Brain microvascular endothelial cell (primary cell): ENCODE results near the gene ABCG5.

ENCODE experiments used
- DNase-seq: peaks from one replicate; pipeline ENCODE4 v3.0.0-alpha.2; 2020
- H3K27ac ChIP-seq: fragments of 250-450 bp; sonication (Bioruptor Pico); 2 replicates; pipeline ENCODE4 v1.5.1; 2020; ENCODE audit warnings: mild to moderate bottlenecking, moderate library complexity
- H3K27me3 ChIP-seq: fragments of 250-450 bp; sonication (Bioruptor Pico); replicated peaks from 2 replicates; pipeline ENCODE4 v1.5.1; 2020; ENCODE audit warnings: mild to moderate bottlenecking
- H3K36me3 ChIP-seq: fragments of 250-450 bp; sonication (Bioruptor Pico); replicated peaks from 2 replicates; pipeline ENCODE4 v1.5.1; 2020; ENCODE audit warnings: mild to moderate bottlenecking
- H3K4me3 ChIP-seq: 2 replicates; pipeline ENCODE4 v1.5.1; 2011; ENCODE audit warnings: low read depth, mild to moderate bottlenecking, control low read depth, low read length, moderate library complexity
- CTCF ChIP-seq: IDR thresholded peaks from 2 replicates; pipeline ENCODE4 v1.5.1; 2011; ENCODE audit warnings: low read depth, mild to moderate bottlenecking, moderate library complexity, low read length, control low read depth, inconsistent platforms; ENCODE audit errors: missing control alignments
- in situ Hi-C: cut with HindIII; loops from 2 replicates; pipeline ENCODE4 v1.10.0; 2017; ENCODE audit warnings: low sequenced_read_pairs, low pct_ligation_motif_present

ABCG5 gene

DNA sequence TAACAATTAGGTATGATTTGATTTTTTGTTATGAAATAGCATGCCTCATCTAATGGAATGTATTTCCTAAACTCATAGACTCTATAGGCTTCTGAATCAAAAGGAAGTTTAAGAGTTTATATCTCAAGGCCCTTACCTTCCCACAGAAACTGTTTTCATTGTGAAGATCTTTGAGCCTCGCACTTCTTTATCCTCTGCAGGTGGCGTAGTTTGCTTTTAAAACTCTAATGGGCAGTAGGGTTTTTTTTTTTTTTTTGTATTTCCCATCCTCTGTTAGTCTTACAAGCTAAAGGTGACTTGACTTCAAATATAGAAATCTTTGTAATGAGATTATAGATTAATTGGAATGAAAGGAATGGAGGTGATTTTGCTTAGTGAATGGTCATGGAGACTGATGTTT lies 36.5 kb downstream of the ABCG5 start:
- no peak for DNase-seq
- in situ Hi-C loops, result no loop called here
- H3K27me3 ChIP-seq, result no peaks in the 10 kb centered on the region
- no peaks in the 10 kb centered on the region for H3K36me3 ChIP-seq
- H3K27ac ChIP-seq, result no peak overlapping the region
- TF ChIP-seq CTCF, result no peak
- H3K4me3 ChIP-seq, result no peak overlapping the region

- in situ Hi-C loops, result no loop called here
- no peak for DNase-seq
- H3K36me3 ChIP-seq, result no peaks in the 10 kb centered on the region
- no peak overlapping the region for H3K4me3 ChIP-seq
- H3K27me3 ChIP-seq, result no peaks in the 10 kb centered on the region
- TF ChIP-seq CTCF, result no peak
- no peak overlapping the region for H3K27ac ChIP-seq
Observed at GRCh38 chr2:43800894-43801293, 37.7 kb downstream of the ABCG5 start.

DNA sequence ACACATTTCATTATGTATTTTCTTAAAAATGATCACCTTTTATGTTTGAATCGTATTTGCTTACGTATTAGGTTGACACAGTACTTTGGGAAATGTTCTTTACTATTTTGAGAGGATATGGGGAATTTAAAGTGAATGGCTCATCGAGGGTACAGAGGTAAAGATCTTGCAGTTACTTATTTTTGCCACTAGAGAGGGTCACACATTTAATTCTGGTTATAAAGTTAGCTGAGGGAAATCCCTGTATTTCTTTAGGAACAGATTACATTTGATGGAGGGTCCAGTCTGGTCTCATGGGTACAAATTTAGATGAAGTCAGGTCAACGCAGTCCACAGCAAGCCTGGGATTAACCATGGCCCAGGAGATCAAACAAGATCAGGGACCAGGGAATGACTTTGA lies 40.3 kb downstream of the ABCG5 start:
- H3K27me3 ChIP-seq, result no peaks in the 10 kb centered on the region
- H3K36me3 ChIP-seq, result no peaks in the 10 kb centered on the region
- no peak for TF ChIP-seq CTCF
- no peak overlapping the region for H3K27ac ChIP-seq
- no peak overlapping the region for H3K4me3 ChIP-seq
- no peak for DNase-seq
- in situ Hi-C loops, result no loop called here

GRCh38 chr2:43796206-43796605 lies 42.4 kb downstream of the ABCG5 start:
- no peak for DNase-seq
- Histone ChIP-seq H3K27me3 (no peaks in the 10 kb centered on the region), H3K27ac (no peak overlapping the region), H3K36me3 (no peaks in the 10 kb centered on the region), H3K4me3 (no peak overlapping the region)
- in situ Hi-C loops, result no loop called here
- TF ChIP-seq CTCF, result no peak

DNA sequence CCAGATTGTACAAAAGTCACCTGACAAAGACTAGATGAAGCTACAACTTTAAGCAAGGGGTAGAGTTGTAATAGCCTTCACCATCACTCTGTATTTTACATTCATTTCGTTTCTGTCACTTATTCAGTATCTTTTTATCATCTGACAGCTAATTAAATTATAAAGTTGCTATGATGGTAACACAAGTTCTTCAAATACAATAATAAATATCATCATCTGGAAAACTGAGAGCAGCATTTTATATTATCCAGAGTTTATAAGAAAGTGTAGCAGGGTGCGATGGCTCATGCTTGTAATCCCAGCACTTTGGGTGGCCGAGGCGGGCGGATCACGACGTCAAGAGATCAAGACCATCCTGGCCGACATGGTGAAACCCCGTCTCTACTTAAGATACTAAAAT lies 43.7 kb downstream of the ABCG5 start:
- TF ChIP-seq CTCF, result no peak
- in situ Hi-C loops, result no loop called here
- Histone ChIP-seq H3K36me3 (no peaks in the 10 kb centered on the region), H3K27ac (no peak overlapping the region), H3K27me3 (no peaks in the 10 kb centered on the region), H3K4me3 (no peak overlapping the region)
- DNase-seq, result no peak

DNA sequence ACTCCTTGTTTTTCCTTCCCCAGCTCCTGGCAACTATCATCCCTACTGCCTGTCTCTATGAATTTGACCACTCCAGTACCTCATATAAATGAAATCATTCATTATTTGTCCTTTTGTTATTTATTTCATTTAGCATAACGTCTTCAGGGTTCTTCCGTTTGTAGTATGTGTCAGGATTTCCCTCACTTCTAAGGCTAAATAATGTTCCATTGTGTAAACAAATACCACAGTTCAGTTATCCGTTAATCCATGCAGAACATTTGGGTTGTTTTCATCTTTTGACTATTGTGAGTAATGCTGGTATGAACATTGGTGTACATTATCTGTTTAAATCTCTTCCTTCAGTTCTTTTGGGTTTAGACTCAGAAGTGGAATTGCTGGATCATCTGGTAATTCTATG lies 46.0 kb downstream of the ABCG5 start:
- no peak overlapping the region for H3K27ac ChIP-seq
- no peak overlapping the region for H3K4me3 ChIP-seq
- TF ChIP-seq CTCF, result no peak
- in situ Hi-C loops, result no loop called here
- H3K36me3 ChIP-seq, result no peaks in the 10 kb centered on the region
- no peaks in the 10 kb centered on the region for H3K27me3 ChIP-seq
- no peak for DNase-seq
